ENCODE results near the gene EPAS1.

The EPAS1 gene

DNA sequence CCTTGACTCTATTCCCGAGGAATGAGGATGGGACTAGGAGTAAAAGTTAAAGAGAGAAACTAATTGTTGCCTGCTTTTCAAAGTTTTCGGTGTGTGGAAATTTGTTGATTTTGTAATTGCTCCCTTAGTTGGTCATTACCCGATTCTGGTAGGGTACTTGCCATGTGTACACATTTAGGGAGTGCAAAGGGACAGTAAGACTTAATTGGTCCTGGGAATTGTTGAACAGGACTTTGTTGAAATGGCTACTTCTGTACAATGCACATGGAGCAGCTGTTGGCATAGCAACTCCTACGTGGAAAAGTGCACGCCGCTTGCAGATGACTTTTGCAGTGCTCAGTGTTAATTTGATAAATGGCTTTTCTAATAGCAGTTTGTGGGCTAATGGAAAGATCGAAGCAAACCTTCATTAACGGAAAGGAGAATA, 22.9 kb downstream of the EPAS1 start:
- no peak for DNase-seq (ENCODE audit: low read depth)

DNA sequence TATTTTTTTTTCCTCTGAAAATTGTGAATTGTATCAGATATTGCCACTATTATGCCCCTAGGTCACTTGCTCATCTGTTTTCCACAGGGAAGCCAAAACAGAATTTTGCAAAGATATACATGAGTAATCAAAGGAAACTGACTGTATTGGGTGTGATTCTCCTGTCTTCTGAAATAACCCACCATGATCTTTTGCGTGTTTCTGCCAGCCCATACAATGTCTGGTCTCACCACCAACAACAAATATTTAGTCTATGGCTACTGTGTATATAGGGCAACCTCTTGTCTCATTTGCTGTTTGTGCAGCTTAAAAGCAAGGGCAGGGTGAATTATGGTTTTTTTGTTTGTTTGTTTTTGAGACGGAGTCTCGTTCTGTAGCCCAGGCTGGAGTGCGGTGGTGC, 26.5 kb downstream of the EPAS1 start:
- no peak for DNase-seq (ENCODE audit: low read depth)

DNA sequence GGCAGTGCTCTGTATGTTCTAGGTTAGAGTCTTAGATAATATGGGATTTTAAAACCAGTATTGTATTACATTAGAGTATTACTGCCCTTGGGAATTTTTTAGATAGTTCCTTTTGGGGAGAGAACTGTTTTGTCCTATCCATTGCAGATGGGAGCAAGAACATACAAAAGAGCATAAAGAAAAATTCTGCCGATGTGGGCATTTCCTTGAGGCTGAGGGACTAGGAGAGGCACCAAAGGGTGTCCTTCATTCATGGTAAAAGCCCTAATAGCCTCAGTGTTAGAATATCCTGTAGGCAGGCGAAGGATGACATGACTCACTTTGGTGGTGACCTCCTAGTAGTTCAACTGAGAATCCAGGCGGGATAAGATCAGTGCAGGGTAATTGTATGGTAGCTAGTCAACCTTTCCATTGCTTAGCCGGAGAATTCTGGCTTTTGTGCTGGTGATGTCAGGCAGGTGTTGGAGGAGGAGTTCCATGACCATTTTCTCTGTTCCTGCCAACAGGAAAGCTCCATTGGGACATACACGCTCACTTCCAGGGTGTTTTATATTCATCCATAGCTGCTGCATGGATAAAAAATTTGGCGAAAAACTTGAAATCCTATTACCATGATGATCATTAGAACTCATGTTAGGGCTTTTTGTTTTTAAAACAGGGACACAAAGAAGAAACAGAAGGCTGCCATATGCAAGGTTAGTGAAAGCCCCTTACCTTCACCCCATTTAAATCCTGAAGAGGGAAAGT, 28.1 kb downstream of the EPAS1 start:
- no peak for DNase-seq (ENCODE audit: low read depth)

DNA sequence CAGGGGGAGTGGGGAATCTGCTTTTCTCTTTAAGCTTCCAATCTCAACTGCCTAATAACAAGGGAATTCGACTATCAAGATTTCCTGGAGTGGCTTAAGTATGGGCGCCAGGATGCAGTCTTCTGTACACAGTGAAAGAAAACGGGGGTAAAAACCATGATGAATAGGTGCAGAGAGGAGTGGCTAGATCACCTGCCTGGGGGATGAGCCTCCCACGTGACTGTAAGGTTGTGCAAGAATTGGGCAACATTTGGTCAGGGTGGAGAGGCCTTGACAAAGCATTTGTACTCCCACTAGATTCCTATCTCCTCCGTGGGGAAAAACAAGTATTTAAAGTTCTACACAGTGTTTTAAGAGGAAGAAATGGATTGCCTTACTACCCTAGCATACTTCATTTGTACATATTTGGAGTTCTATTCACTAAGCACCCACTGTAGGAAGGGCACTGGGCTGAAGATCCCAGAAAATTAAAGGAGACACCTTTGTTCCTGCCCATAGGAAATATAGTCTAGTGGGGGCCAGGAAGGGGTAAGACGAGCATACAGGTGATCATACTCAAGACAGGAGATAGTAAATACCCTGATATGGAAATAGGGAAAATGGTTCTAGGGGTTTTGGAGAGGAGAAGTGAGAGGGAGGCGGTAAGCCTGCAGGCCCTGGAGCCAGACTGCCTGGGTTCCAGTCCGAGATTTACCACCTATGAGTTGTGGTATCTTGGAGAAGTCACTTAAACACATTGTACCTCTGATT, 29.2 kb downstream of the EPAS1 start:
- no peak for DNase-seq (ENCODE audit: low read depth)

DNA sequence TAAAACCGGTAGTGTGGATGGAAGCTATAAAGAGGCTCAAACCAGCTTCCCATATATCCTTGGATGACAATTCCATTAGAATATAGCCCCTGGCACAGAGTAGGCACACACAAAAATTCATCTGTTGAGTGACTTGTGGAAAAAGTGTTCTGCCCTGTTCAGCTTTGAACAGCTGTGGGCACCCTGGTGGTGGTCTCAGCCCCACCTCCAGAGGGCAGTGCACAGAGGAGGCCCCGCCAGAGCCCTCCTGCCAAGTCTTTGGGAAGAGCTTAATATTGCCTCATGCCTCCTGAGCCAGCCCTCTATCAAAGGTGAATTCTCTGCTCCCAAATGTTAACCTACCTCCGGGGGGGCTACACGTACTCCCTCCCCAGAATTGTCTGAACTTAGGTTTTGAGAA, 30.4 kb downstream of the EPAS1 start:
- DNase-seq (ENCODE audit: low read depth) = no peak

DNA sequence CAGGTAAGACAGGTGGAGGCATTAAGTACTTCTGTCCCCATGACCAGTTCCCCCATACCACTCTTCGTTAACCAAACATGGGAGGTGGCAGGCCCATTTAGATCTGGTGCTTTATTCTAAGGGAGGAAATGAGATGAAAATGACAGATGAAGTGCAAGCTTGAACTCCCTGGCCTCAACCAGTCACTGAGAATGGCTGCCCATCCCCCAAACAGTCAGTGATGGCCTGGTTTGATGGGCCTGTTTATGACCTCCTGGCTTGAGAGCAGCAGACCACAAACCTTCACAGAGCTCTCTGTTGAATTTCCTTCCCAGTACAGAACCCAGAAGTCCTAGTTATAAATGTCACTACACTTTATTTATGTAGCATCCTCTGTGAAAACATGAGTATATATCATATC, 31.1 kb downstream of the EPAS1 start:
- DNase-seq (ENCODE audit: low read depth) = no peak

DNA sequence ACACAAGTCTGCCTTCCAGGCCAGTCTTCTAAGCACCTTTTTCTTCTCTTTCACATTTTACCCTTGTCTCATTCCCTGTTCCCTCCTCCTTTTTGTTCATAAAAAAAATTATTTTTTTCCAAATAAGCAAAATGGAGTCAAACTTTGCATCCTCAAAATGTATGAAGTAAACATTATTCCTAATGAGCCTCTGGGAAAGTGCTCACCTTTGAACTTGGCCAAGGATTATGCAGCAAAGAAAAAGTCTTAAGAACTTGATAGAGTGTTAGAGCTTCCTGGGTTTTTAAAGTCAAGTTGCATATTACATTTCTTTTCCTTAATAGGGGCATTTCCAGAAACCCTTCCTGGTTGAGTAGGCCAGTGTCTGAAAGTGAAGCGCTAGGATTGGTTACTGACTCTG, 31.6 kb downstream of the EPAS1 start:
- no peak for DNase-seq (ENCODE audit: low read depth)

DNA sequence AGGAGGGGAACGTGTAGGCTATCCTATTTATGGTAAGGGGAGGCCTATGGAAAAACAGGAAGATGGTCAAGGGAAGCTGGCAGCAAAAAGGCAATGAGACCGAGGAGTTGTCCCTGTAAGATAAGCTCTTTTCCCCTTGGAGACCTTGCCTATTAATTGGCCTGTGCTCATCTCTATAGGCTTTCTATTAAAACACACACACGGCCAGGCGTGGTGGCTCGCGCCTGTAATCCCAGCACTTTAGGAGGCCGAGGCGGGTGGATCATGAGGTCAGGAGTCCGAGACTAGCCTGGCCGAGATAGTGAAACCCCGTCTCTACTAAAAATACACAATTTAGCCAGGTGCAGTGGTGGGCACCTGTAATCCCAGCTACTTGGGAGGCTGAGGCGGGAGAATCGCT, 32.1 kb downstream of the EPAS1 start:
- no peak for DNase-seq (ENCODE audit: low read depth)

DNA sequence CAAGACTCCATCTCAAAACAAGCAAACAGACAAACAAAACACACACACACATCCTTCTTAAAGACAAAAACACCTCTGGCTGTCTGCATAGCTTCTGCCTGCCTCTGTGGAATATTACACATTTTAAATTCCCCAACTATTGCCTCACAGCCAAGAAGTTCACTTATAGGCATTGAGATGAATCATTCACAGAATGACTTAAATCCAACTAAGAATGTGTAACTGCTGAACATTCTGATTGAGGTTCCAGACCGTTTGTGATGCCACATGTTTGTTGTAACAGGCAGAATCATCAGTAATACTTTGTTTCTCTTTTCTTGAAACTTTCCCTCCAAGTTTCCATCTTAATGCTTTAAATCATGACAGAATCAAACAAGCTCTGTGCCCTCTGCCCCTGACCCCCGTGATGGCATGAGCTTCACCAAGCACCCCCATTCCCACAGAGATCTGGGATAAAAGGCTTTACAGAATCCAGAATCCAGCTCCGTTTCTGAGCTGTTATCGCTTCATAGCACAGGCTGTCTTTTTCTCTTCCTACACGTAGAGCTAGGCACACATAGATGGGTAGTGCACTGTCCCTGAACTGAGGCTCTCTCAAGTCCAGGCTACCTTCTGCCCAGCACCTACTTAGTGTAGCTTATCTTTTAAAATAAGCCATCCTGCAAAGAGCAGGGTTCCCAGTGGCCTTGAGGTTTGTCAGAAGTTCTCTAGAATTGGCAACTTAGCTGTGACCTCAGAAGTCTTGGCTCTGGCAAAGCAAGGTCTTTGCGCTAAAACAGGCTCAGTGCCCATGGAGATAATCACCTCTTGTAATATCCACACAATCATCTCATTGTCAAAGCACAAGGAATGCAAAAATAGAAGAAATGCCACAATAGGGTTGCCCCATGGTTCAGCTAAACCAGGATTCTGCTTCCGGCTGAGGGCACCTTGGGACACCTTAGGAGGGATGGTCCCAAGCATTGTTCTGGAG, 32.9 kb downstream of the EPAS1 start:
- DNase-seq (ENCODE audit: low read depth) = no peak

DNA sequence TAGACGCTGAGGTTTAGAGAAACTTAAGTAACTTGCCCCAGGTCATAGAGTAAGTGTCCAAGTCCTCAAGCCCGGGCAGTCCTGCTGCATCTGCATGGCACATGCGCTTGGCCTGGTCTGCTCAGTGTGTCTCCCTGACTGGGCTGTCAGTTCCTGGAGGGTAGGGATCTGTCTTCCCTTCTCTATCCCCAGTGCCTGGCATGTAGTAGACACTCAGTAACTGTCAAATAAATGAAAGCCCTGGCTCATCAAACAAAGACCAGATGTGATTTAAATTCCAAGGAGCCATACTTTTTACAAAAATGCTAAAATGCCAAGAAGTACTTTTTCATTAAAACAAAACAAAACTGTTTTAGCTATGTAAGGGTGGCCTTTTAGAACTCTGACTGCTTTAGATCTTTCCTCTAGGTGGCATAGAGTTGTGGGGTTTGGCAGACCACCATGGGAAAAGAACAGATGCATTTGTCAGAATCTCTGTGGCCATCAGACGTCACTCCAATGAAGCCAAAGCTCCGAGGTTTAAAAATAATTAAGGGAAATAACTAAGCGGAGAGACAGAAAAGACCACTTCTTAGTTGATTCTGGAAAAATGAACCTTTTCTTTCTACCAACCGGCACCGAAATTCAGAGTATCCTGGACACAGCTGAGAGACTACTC, 34.0 kb downstream of the EPAS1 start:
- no peak for DNase-seq (ENCODE audit: low read depth)

DNA sequence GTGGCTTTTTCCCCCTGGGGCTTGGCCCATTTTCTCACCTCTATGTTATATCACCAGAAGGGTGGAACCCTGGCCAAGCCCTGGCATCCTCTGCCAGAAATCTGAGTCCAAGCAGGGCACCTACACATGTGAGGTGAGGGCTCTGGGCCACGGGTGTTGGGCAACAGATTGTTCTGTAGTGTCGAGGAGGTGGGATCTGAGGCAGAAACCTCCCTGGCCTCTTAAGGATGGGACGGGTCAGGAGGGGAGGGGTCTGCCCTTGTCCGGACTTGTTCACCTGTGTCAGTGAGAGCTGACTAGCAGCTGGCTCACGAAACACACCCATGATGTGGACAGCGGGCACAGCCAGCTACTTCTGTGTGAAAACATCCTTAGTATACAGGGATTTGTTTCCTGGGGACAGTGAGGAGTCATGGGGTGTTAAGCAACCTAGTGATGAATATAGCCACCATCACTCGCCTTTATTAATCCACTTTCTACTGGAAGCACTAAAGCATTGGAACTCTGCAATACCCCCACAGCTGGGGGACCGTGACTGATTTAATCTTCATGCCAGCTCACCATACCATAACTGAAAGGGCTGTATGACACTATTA, 35.6 kb downstream of the EPAS1 start:
- DNase-seq (ENCODE audit: low read depth) = no peak

DNA sequence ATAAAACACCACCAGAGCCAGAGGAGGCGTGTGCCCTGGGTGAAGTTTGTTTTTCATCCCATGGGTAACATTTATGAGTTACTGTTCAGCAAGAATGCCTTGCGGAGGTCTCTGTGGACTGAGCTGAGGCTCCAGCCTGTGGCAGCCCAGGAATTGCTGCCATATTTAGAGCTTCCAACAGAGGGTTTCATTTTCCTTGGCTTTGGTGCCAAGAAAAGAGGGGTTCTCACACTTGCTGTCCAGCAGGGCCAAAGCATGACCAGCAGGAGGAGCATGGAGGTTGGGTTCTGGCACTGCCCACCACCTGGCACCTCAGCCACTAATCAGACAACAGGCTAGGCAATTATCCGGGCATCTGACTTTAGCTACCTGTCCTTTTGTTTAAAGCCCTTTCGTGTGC, 36.7 kb downstream of the EPAS1 start:
- no peak for DNase-seq (ENCODE audit: low read depth)

DNA sequence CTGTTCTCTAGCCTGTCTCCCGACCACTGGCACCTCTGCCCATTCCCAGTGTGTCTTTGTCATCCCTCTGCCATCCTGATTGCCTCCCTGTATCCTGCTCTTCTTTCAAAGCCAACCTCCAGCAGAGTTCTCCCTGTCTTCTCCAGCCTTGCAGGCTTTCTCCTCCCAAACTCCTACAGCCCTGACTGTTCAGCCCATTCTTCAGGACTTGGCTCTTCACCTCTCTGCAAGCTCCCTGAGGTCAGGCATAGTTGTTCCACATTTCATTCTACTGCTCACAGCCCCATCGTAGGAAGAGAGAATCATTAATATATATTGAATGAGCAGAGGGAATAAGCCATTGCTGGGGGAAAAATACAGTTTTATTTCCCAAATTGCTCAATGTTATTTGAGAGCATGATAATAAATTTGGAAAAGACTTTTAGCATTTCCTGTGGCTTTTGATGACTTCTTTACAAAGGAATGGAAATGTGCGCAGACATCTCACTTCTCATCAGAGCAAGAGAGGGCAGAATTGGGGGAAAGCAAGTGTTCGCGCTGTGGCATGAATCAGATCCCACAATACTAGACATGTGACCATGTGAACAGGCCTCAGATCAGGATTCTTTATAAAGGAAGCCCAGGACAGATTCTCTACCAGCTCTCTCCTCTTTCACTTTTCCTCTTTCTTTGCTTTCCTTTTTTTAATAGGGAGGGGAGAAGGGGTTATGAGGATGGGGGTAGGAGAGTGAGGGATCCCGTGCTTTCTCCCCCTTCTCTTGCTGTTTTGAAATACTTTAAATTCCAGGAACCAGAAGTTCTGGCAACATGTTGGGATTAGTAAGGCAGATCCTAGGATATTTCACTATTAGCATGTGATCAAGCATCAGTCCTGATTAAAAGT, 37.4 kb downstream of the EPAS1 start:
- DNase-seq (ENCODE audit: low read depth) = peak; percentile 97

DNA sequence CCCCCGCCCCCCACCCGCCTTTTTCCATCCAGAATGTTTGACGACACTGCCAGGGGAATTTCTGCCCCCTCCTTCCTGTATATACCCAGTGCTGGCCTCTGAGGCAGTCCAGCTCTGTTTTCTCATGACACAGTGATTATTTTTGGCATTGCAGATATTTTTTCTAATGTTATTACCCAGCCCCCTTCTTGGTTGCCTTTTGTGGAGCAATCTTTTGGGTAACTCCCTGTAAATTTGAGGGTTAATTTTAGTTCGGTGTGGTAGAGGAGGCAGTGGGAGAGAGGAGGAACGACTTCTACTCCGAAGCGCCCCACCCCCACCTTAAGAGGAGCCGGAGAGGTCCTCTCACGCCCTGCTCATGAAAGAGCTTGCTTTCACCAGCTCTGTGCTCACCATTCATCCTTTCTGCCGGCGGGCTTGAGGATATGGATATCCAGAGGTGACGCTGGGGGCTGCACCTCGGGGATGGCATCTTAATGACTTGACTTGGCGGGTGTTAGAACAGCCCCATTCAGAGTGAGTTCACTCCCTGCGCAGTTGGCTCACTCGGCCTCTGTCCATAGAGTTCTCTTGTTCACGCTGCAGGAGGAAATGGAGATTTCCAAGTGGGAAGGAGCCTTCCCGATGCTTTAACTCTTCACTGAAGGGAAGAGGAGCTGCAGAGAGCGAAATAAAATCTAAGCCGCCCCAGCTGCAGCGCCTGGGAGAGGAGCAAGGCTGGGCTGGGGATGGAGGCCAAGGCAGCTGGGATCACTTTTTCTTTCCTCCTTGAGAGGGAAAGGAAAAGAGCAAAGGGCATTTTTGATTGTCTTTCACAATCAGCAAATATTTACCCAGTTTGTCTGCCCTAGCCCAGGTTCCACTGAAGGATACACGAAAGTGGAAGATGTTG, 38.4 kb downstream of the EPAS1 start:
- no peak for DNase-seq (ENCODE audit: low read depth)

DNA sequence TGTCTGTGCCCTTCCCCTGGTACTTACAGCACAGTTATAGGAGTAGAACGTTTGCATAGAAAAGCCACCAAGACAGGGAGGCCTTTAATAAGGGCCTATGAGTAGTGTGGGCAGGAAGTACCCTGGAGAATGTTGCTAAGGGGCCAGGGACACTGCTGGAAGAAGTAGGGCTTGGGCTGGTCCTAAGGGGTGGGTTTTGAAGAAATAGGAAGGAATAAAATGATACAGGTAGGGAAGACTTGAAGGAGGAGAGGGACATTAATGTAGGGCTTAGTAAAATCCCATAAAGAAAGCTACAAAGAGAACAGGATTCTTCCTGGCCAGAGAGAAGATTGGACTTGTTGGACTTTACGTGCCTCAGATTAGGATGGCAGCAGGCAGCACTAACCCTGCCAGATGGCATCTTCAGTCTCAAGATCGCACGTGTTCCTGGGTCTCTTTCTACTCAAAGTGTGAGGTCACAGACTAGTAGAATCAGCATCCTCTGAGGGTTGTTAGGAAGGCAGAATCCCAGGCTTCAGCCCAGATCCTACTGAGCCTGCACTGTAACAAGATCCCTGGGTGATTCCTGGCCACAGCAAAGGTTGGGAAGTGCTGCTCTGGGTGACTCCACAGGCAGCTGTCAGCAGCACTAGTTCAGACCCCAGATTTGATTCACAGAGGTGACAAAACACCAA, 39.2 kb downstream of the EPAS1 start:
- no peak for DNase-seq (ENCODE audit: low read depth)

DNA sequence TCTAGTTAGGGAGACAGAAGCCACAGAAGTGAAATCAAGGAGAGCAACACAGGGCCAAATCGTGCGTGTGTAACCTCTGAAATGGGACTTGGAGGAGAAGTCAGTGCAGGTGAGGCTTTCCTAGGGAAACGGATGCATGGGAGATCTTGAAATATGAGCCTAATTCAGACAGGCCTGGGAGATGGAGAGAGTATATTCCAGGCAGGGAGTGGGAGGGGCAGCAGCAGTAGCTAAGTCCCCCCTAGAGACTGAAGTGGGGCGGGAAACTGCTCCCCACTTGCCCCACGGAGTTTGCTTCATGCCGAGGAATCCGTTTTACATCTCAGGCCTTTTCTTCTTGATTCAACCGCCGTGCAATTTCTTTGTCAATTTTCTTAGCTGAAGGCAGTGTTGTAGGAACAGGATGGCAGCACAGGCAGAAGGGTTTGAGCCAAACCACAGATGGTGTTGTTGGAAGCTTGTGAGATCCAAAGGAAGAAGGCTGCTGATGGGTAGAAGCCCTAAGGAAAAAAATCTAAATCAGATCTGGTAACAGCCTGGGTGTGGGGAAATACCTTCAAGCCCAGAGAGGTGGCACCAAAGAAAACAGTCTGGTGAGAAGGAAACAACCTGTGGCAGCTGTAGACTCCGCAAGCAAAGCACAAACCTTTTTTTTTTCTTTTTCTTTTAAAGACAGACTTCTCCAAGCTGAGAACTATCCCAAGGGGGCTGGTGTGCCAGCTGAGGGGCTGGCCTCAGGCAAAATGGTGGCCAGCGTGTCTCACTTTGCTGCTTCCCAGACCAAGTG, 40.2 kb downstream of the EPAS1 start:
- no peak for DNase-seq (ENCODE audit: low read depth)

DNA sequence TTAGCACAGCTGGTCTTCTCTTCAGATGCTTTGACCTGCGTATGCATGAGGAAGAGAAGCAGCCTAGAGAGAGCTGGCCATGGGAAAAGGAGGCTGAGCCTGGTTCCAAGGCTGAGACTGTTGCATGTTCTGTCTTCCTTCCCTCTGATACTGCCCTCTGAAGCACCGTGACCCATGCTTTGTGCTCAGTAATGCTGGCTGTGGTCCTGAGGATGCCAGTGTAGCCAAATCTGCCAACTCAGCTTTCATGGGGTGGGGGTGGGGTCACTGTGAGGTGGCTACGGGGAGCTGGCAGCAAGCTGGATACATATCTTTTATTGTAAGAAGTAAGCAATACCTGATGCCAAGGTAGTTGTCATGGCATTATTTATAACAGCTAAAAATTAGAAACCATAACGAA, 41.5 kb downstream of the EPAS1 start:
- no peak for DNase-seq (ENCODE audit: low read depth)

DNA sequence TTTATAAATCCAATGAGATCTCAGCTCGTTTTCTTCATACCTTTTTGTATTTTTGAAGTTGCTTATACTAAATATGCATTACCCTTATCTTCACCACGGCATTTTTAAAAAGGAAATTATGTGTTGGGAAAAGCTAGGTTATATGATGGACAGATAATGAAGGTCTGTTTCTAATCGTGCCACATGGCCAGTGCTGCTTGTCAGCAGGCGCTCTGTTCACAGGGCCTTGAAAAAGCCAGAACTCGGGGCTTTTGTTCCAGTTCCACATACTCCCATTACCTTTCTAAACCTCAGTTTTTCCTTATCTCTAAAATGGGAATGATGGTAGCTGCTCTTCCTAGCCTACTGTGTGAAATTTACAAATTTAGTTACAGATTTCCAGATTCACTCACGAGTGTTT, 42.0 kb downstream of the EPAS1 start:
- DNase-seq (ENCODE audit: low read depth) = no peak
